HFFc6 (cell line): Measurements from ENCODE around the gene CRLF1. TPM values are rescaled to one million over a fixed set of nuclear protein-coding genes. Genes with fewer than 3 reads are reported as not detected.
A peak's percentile ranks its signal among the peaks of the same experiment; 100 is the strongest.

Experiments used
- DNase-seq: peaks from one replicate; pipeline ENCODE4 v3.0.0-alpha.2; 2018
- H3K27ac Mint-ChIP-seq: 2 replicates; pipeline ENCODE4 v1.8.0; 2020; ENCODE audit warnings: mild to moderate bottlenecking, mixed read lengths
- H3K27me3 Mint-ChIP-seq: 2 replicates; pipeline ENCODE4 v1.8.0; 2021; ENCODE audit warnings: mild to moderate bottlenecking, moderate library complexity, mixed read lengths; ENCODE audit not compliant: insufficient read depth
- H3K36me3 Mint-ChIP-seq: 2 replicates; pipeline ENCODE4 v1.8.0; 2021; ENCODE audit warnings: low read depth, mixed read lengths
- H3K4me1 Mint-ChIP-seq: 2 replicates; pipeline ENCODE4 v1.8.0; 2020; ENCODE audit warnings: low read depth, mixed read lengths
- H3K4me3 Mint-ChIP-seq: 2 replicates; pipeline ENCODE4 v1.8.0; 2020; ENCODE audit warnings: mild to moderate bottlenecking, moderate library complexity, mixed read lengths
- H3K9me3 Mint-ChIP-seq: 2 replicates; pipeline ENCODE4 v1.8.0; 2020; ENCODE audit warnings: mild to moderate bottlenecking, mixed read lengths
- CTCF ChIP-seq: fragments of 200-600 bp; sonication (generic); IDR thresholded peaks from 2 replicates; pipeline ENCODE4 v1.5.0; 2021; ENCODE audit warnings: antibody characterized with exemption, mild to moderate bottlenecking
- total RNA-seq, 6 experiments: library from RNA; stranded (reverse); fragmentation: NEBNext Ultra II Directional; extraction: Animal tissue kit (Norgen Biotek cat#: 25700); gene quantifications; 2 replicates in 1 of 6; 3 replicates in 5 of 6; pipeline ENCODE4 v1.2.3, GENCODE V29; 2021

CRLF1 gene
- total RNA-seq, 6 experiments from 2014 or later, result 1.6 to 4.1 (median 2.4) TPM

DNA sequence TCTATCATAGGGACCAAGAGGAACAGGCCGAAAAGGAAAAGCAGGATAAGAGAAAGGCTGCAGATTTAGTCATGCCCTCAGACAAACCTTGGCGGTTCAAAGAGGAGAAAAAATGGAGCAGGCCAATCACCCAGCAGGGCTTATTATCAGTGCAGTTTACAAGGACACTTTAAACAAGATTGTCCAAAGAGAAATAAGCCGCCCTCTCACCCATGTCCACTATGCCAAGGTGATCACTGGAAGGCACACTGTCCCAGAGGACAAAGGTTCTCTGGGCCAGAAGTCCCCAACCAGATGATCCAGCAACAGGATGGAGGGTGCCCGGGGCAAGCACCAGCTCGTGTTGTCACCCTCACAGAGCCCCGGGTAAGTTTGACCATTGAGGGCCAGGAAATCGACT lies 26.3 kb downstream of the CRLF1 start:
- DNase-seq, result no peak
- peaks cover 3% of the 10 kb centered on the region for H3K27me3 Mint-ChIP-seq
- no peak overlapping the region for H3K27ac Mint-ChIP-seq
- peaks cover 13% of the 10 kb centered on the region; the same call in 1 of the 2 replicates for H3K36me3 Mint-ChIP-seq
- no peak for TF ChIP-seq CTCF
- no peaks in the 10 kb centered on the region for H3K9me3 Mint-ChIP-seq
- H3K4me3 Mint-ChIP-seq, result no peak overlapping the region
- H3K4me1 Mint-ChIP-seq, result no peaks in the 10 kb centered on the region

DNA sequence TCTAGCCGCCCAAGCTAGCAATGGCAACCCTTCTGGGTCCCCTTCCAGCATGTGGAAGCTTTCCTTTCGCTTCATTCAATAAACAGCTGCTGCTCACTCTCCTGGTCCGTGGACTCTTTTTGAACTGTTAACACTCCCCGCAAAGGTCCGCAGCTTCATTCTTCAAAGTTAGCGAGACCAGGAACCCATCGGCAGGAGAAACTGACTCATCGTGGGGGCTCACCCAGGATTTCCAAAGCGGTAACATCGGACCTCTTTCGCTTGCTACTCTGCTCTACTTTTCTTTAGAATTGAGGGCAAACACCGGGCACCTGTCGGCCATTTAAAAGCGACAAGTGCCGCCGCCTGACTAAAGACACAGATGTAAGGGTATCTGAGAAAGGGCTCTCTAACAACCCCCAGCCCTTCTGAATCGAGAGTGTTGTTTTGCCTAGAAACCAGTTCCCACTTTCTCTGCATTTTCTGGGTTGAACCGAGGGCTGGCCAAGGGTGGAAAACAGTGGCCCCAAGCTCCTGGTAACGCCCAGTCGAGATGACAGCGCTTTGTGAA lies 29.2 kb downstream of the CRLF1 start:
- peaks cover 7% of the 10 kb centered on the region for H3K27me3 Mint-ChIP-seq
- TF ChIP-seq CTCF, result no peak
- H3K4me3 Mint-ChIP-seq, result no peak overlapping the region
- no peak for DNase-seq
- H3K9me3 Mint-ChIP-seq, result no peaks in the 10 kb centered on the region
- peaks cover 30% of the 10 kb centered on the region for H3K36me3 Mint-ChIP-seq
- no peak overlapping the region for H3K27ac Mint-ChIP-seq
- H3K4me1 Mint-ChIP-seq, result peaks cover 12% of the 10 kb centered on the region

DNA sequence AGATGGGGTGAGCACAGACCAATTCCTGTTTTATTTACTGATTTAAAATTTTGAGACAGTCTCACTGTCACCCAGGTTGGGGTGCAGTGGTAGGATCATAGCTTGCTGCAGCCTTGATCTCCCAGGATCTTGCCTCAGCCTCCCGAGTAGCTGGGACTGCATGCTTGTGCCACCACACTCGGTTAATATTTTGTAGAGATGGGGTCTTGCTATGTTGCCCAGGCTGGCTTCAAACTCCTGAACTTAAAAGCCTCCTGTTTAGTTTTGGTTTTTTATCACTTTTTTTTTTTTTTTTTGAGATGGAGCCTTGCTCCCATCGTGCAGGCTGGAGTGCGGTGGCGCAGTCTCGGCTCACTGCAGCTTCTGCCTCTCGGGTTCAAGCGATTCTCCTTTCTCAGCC lies 30.2 kb downstream of the CRLF1 start:
- Mint-ChIP-seq H3K4me3 (no peak overlapping the region), H3K9me3 (no peaks in the 10 kb centered on the region), H3K27me3 (peaks cover 9% of the 10 kb centered on the region), H3K27ac (no peak overlapping the region), H3K4me1 (peaks cover 16% of the 10 kb centered on the region), H3K36me3 (peaks cover 37% of the 10 kb centered on the region)
- no peak for DNase-seq
- no peak for TF ChIP-seq CTCF

- no peak for DNase-seq
- no peaks in the 10 kb centered on the region for H3K9me3 Mint-ChIP-seq
- H3K4me1 Mint-ChIP-seq, result peaks cover 20% of the 10 kb centered on the region
- peaks cover 39% of the 10 kb centered on the region for H3K36me3 Mint-ChIP-seq
- H3K4me3 Mint-ChIP-seq, result no peak overlapping the region
- H3K27me3 Mint-ChIP-seq, result peaks cover 9% of the 10 kb centered on the region
- TF ChIP-seq CTCF, result no peak
- H3K27ac Mint-ChIP-seq, result peak overlapping the region; percentile 36; the same call in 1 of the 2 replicates
Measured at GRCh38 chr19:18574691-18575291, 31.8 kb downstream of the CRLF1 start.

DNA sequence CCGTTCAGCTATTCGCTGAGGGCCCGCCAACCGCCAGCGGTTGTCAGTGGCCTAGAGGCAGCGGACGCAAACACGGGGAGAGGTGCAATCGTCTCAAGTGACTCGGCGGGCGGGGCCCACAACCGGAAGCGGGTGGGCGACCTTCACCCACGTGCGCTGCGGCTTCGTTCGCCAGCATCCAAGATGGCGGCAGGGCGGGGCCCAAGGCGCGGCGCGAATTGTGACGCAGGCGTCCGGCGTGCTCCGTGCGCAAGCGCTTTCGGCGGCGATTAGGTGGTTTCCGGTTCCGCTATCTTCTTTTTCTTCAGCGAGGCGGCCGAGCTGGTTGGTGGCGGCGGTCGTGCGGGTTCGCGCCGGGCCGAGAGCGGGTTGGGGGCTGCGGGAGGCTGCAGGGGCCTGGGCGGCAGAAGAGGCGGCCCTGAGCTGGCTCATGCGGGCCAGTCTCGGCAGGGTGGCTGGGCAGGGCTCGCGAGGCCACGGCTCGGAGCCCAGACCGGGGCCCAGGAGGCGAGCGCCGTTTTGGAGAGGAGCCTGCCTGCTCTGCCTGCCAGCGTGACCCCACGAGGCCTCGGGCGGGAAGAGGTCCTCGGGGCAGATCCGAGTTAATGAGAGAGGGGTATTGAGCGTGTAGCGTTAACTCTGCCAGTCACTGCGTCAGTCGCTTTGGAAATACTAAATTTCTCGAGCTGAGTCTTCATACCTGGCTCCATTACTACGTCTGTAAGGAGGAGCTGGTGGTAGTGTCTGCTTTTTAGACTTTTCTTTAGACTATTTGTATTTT lies 34.8 kb downstream of the CRLF1 start, which contains the start of gene UBA52:
TSS of gene UBA52 (plus strand) at position 294 of the 781 bp plus-strand sequence. CDS start 1,444 bp downstream, outside the sequence.
- TF ChIP-seq CTCF, result no peak
- peaks cover 20% of the 10 kb centered on the region for H3K4me1 Mint-ChIP-seq

More for the DNA sequence above, 34.8 kb downstream of the CRLF1 start, which contains the start of gene UBA52:
- DNase-seq, result peak; percentile 97
- peak within 1 kb of the TSS; percentile 89 for H3K27ac Mint-ChIP-seq
- H3K36me3 Mint-ChIP-seq, result peaks cover 44% of the 10 kb centered on the region
- peaks cover 7% of the 10 kb centered on the region for H3K27me3 Mint-ChIP-seq
- no peaks in the 10 kb centered on the region for H3K9me3 Mint-ChIP-seq
- H3K4me3 Mint-ChIP-seq, result peak within 1 kb of the TSS; percentile 98
